Endothelial cell (in vitro differentiated cells): ENCODE data around the gene RUFY4. TPM values are rescaled to one million over a fixed set of nuclear protein-coding genes. Genes with fewer than 3 reads are reported as not detected.

Experiments used
- DNase-seq: peaks from one replicate; pipeline ENCODE4 v3.0.0; 2021; ENCODE audit warnings: low spot score
- H3K27ac Mint-ChIP-seq: one replicate; pipeline ENCODE4 v1.8.0; 2021; ENCODE audit warnings: mixed read lengths, inconsistent platforms; ENCODE audit not compliant: unreplicated experiment
- H3K27me3 Mint-ChIP-seq: one replicate; pipeline ENCODE4 v1.8.0; 2021; ENCODE audit warnings: mild to moderate bottlenecking, moderate library complexity, mixed read lengths, inconsistent platforms; ENCODE audit not compliant: unreplicated experiment
- H3K36me3 Mint-ChIP-seq: one replicate; pipeline ENCODE4 v1.8.0; 2021; ENCODE audit warnings: mild to moderate bottlenecking, low read depth, mixed read lengths, inconsistent platforms; ENCODE audit not compliant: unreplicated experiment
- H3K4me1 Mint-ChIP-seq: one replicate; pipeline ENCODE4 v1.8.0; 2021; ENCODE audit warnings: mild to moderate bottlenecking, mixed read lengths, inconsistent platforms; ENCODE audit not compliant: unreplicated experiment
- H3K4me3 Mint-ChIP-seq: one replicate; pipeline ENCODE4 v1.8.0; 2021; ENCODE audit warnings: mild to moderate bottlenecking, mixed read lengths, inconsistent platforms; ENCODE audit not compliant: unreplicated experiment
- H3K9me3 Mint-ChIP-seq: one replicate; pipeline ENCODE4 v1.8.0; 2021; ENCODE audit warnings: mixed read lengths, inconsistent platforms; ENCODE audit not compliant: unreplicated experiment
- CTCF ChIP-seq: fragments of 200-600 bp; sonication (generic); IDR thresholded peaks from one replicate; pipeline ENCODE4 v1.5.0; 2021; ENCODE audit warnings: antibody characterized with exemption; ENCODE audit not compliant: unreplicated experiment
- total RNA-seq: library from RNA; stranded (reverse); fragmentation: NEBNext Ultra II Directional; extraction: Animal tissue kit (Norgen Biotek cat#: 25700); gene quantifications from one replicate; pipeline ENCODE4 v1.2.1, GENCODE V29; 2021; ENCODE audit not compliant: unreplicated experiment

The RUFY4 gene
- total RNA-seq, 1 donor from 2014 or later = not detected

DNA sequence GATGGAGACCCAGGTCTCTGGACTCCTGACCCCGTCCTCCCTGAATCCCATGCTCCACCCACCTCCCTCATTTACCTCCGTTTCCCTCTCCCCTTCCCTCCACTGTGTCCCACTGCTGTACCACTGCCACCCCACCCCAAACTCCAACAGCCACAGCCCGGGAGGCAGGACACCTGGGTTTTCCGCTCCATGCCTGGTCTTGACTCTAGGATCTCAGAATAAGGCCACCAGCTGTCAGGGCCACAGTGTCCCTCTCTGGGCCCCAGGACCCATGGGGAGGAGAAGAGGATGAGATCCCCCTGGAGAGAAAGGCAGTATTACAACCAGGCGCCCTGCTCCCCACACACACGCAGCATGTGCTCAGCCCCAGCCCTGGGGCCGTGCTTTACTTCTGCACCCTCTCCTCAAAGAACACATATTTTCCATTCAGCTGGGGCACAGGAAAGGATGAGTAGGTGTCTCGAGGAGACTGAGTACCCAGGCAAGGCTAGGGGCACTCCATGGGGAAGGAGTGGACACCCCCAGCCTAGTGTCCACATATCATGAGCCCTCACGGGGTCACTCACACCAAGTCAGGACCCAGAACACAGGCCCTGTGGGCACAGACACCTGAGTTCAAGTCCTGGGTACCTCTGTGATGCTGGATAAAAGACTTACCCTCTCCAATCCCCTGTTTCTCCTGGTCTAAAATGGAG lies 700 bp downstream of the RUFY4 start:
- Mint-ChIP-seq H3K4me1 (peaks cover 7% of the 10 kb centered on the region), H3K36me3 (peaks cover 8% of the 10 kb centered on the region), H3K9me3 (no peaks in the 10 kb centered on the region), H3K27me3 (peaks cover 10% of the 10 kb centered on the region), H3K4me3 (no peak overlapping the region), H3K27ac (no peak overlapping the region)
- DNase-seq = no peak
- TF ChIP-seq CTCF = no peak

DNA sequence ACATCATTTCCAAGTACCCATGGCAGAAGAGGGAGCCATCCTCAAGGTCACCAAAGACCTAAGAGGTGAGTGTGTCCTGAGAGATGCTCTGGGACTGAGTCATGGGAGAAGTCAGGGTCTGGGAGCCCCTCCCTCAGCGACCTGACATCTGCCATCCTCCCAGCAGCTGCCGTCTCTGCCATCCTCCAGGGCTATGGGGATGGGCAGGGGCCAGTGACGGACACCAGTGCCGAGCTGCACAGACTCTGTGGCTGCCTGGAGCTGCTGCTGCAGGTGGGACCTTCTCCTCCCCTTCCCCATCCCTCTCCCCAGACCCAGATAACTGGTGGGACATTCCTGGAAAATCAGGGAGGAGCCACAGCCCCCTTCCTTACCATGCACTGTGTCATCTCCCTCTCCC lies 1.5 kb downstream of the RUFY4 start:
- no peak for DNase-seq
- TF ChIP-seq CTCF = no peak
- peaks cover 7% of the 10 kb centered on the region for H3K4me1 Mint-ChIP-seq
- H3K4me3 Mint-ChIP-seq = no peak overlapping the region
- peaks cover 8% of the 10 kb centered on the region for H3K36me3 Mint-ChIP-seq
- no peaks in the 10 kb centered on the region for H3K9me3 Mint-ChIP-seq
- no peak overlapping the region for H3K27ac Mint-ChIP-seq
- peaks cover 14% of the 10 kb centered on the region for H3K27me3 Mint-ChIP-seq

DNA sequence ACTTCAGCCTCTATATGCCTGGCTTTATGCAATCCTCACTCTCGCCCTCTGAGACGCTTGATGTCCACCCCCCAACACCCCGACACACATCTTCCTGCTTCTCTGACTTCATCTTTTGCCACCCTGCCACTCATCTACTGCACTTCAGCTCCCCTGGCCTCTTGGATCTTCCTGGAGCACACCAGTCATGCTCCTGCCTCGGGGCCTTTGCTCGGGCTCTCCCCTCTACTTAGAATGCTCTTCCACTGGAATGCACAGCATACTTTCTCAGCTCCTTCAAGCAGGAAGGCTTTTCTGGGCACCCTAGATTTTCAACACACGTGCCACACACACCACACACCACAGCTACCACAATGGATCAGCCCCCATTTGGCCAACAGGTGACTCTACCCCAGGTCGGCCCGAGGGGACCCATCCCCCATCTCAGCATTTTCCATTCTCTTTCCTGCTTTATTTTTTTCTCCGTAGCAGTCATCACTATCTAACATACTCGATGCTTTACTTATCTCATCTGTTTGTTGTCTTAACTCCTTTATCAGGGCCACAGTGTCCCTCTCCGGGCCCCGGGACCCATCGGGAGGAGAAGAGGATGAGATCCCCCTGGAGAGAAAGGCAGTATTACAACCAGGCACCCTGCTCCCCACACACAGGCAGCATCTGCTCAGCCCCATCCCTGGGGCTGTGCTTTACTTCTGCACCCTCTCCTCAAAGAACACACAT lies 2.3 kb downstream of the RUFY4 start:
- no peak for TF ChIP-seq CTCF
- no peak overlapping the region for H3K27ac Mint-ChIP-seq
- H3K27me3 Mint-ChIP-seq = peaks cover 16% of the 10 kb centered on the region
- peaks cover 8% of the 10 kb centered on the region for H3K36me3 Mint-ChIP-seq
- H3K4me1 Mint-ChIP-seq = peaks cover 7% of the 10 kb centered on the region
- H3K4me3 Mint-ChIP-seq = no peak overlapping the region
- no peak for DNase-seq
- H3K9me3 Mint-ChIP-seq = no peaks in the 10 kb centered on the region

- no peak overlapping the region for H3K4me3 Mint-ChIP-seq
- no peaks in the 10 kb centered on the region for H3K9me3 Mint-ChIP-seq
- H3K27me3 Mint-ChIP-seq = peaks cover 16% of the 10 kb centered on the region
- no peak for TF ChIP-seq CTCF
- peaks cover 7% of the 10 kb centered on the region for H3K4me1 Mint-ChIP-seq
- peaks cover 12% of the 10 kb centered on the region for H3K36me3 Mint-ChIP-seq
- no peak for DNase-seq
- no peak overlapping the region for H3K27ac Mint-ChIP-seq
These were observed 2.9 kb downstream of the RUFY4 start for GRCh38 chr2:218072002-218072401.

- Mint-ChIP-seq H3K9me3 (no peaks in the 10 kb centered on the region), H3K36me3 (peaks cover 16% of the 10 kb centered on the region), H3K27me3 (peaks cover 19% of the 10 kb centered on the region), H3K4me1 (peaks cover 7% of the 10 kb centered on the region), H3K27ac (no peak overlapping the region), H3K4me3 (no peak overlapping the region)
- no peak for TF ChIP-seq CTCF
- DNase-seq = no peak
These were observed 3.5 kb downstream of the RUFY4 start for GRCh38 chr2:218072478-218073024.
